ENCODE data around the gene THSD7A. TPM values are rescaled to one million over a fixed set of nuclear protein-coding genes. Genes with fewer than 3 reads are reported as not detected.

The THSD7A gene
- total and polyA plus RNA-seq, 10 of the 15 experiments (the other 5 are each of a cell fraction or from before 2014, with no cell fraction given) = 0.03 to 0.09 (median 0.03) TPM; not detected in 7

DNA sequence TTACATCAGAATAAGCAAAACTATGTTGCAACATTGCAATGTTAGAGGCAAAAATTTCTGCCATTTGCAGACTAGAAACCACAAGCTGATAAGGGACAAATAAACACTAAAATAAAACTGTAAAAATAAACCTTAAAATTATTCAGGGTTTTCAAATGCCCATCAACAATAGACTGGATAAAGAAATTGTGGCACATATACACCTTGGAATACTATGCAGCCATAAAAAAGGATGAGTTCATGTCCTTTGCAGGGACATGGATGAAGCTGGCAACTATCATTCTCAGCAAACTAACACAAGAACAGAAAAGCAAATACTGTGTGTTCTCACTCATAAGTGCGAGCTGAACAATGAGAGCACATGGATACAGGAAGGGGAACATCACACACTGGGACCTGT, 473.4 kb downstream of the THSD7A start:
- ChIA-PET POLR2A (no interaction called here), SMC1A (ENCODE audit: uncharacterized antibody, unreplicated experiment) (interaction anchor here (0.6 kb wide), 1 partner anchor 836 kb away, joined by 3 read pairs; no protein-coding TSS in a partner anchor), RAD21 (ENCODE audit: unreplicated experiment) (no interaction called here), CTCF (no interaction called here)
- Histone ChIP-seq H3K27me3 (replicated peaks in 1 of 2; ENCODE audit: control insufficient read depth in 2 of 2, insufficient read depth in 2 of 2, low read length in 1 of 2) (no peaks in the 10 kb centered on the region), H3K79me2 (ENCODE audit: control insufficient read depth, insufficient read depth, low read length) (no peaks in the 10 kb centered on the region), H2AFZ (ENCODE audit: control insufficient read depth, low read depth, low read length) (no peak overlapping the region), H3K9me3 (replicated peaks; ENCODE audit: control insufficient read depth, insufficient read depth, low read length) (no peaks in the 10 kb centered on the region), H3K36me3 (ENCODE audit: control insufficient read depth in 2 of 2, insufficient read depth in 2 of 2, low read length in 1 of 2) (no peaks in the 10 kb centered on the region), H3K4me2 (ENCODE audit: control insufficient read depth, insufficient read depth) (no peak overlapping the region), H3K27ac (ENCODE audit: control insufficient read depth, insufficient read depth) (no peak overlapping the region), H3K4me3 (no peak overlapping the region), H3K9ac (ENCODE audit: control insufficient read depth, insufficient read depth, low read length) (no peak overlapping the region), H4K20me1 (ENCODE audit: control insufficient read depth, insufficient read depth) (no peaks in the 10 kb centered on the region), H3K4me1 (ENCODE audit: control insufficient read depth, insufficient read depth, low read length) (no peaks in the 10 kb centered on the region)
- intact Hi-C loops (cut with micrococcal nuclease; ENCODE audit: unreplicated experiment) (no loop called here), in situ Hi-C loops (cut with MboI) (no loop called here)
- DNase-seq (ENCODE audit: low read depth, low spot score) (no peak), ATAC-seq (no peak), FAIRE-seq (no peak)
- TF ChIP-seq, protein P1, sequence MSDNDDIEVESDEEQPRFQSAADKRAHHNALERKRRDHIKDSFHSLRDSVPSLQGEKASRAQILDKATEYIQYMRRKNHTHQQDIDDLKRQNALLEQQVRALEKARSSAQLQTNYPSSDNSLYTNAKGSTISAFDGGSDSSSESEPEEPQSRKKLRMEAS (IDR thresholded peaks at IDR 0.05; ENCODE audit: low read depth, low read length) = no peak
- TF ChIP-seq NFIC (IDR thresholded peaks at IDR 0.05; ENCODE audit: low read depth, low read length) = no peak
- TF ChIP-seq NBN (IDR thresholded peaks at IDR 0.05) = no peak
- no peak for TF ChIP-seq PML (IDR thresholded peaks at IDR 0.05; ENCODE audit: low read length)
- TF ChIP-seq FOXK2 (IDR thresholded peaks at IDR 0.05) = no peak
- 50% methylated on average over 1 of the region's 1 CpG for WGBS (ENCODE audit: insufficient coverage, insufficient replicate concordance, low lambda C conversion rate, missing lambda C conversion rate)
- no TSS peak for BruUV-seq (replicated peaks)

DNA sequence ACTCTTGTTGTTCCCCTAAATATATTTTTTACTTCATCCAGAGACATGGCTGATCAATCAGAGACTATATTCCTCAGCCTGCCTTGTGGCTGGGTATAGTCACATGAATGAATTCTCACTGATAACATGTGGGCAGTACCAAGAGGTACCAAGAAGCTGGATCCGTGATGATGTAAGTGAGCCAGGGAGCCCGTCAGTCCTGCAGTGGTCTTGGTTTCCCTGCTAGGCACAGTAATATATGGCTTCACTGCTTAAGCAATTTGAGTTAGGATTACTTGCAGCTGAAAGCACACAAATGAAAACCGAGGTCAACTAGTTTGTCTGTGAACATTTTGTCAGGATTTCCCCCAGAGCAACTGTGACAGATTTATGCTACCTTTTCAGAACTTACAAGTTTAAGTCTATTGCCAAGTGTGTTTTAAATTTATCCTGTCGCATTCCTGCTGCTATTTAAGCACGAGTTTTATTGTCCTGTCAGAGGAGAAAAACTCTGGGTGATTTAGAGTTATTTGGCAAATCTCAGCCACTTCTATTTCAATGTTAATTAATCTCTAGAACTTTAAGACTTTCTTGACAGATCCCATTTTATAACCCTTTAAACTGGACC, 476.5 kb downstream of the THSD7A start:
- RAD21 ChIA-PET (ENCODE audit: unreplicated experiment) = no interaction called here
- Histone ChIP-seq H3K9ac (ENCODE audit: control insufficient read depth, insufficient read depth, low read length) (no peak overlapping the region), H3K4me2 (ENCODE audit: control insufficient read depth, insufficient read depth) (no peak overlapping the region), H3K9me3 (replicated peaks; ENCODE audit: control insufficient read depth, insufficient read depth, low read length) (no peaks in the 10 kb centered on the region), H3K27me3 (replicated peaks in 1 of 2; ENCODE audit: control insufficient read depth in 2 of 2, insufficient read depth in 2 of 2, low read length in 1 of 2) (peaks cover 0 to 3% of the 10 kb centered on the region in 2 experiments; a peak in 1 of 4 replicates), H3K36me3 (ENCODE audit: control insufficient read depth in 2 of 2, insufficient read depth in 2 of 2, low read length in 1 of 2) (no peaks in the 10 kb centered on the region), H2AFZ (ENCODE audit: control insufficient read depth, low read depth, low read length) (no peak overlapping the region), H3K27ac (ENCODE audit: control insufficient read depth, insufficient read depth) (no peak overlapping the region), H3K4me1 (ENCODE audit: control insufficient read depth, insufficient read depth, low read length) (no peaks in the 10 kb centered on the region), H4K20me1 (ENCODE audit: control insufficient read depth, insufficient read depth) (no peaks in the 10 kb centered on the region), H3K79me2 (ENCODE audit: control insufficient read depth, insufficient read depth, low read length) (no peaks in the 10 kb centered on the region), H3K4me3 (no peak overlapping the region)
- no peak for ATAC-seq
- CTCF ChIA-PET = interaction anchor here (1.4 to 2.2 kb wide), 2 partner anchors 10 to 12 kb away, joined by 3 to 12 read pairs; no protein-coding TSS in a partner anchor
- intact Hi-C loops (cut with micrococcal nuclease; ENCODE audit: unreplicated experiment) = no loop called here
- POLR2A ChIA-PET = no interaction called here
- FAIRE-seq = no peak
- DNase-seq (ENCODE audit: low read depth, low spot score) = no peak
- TF ChIP-seq, protein P2, sequence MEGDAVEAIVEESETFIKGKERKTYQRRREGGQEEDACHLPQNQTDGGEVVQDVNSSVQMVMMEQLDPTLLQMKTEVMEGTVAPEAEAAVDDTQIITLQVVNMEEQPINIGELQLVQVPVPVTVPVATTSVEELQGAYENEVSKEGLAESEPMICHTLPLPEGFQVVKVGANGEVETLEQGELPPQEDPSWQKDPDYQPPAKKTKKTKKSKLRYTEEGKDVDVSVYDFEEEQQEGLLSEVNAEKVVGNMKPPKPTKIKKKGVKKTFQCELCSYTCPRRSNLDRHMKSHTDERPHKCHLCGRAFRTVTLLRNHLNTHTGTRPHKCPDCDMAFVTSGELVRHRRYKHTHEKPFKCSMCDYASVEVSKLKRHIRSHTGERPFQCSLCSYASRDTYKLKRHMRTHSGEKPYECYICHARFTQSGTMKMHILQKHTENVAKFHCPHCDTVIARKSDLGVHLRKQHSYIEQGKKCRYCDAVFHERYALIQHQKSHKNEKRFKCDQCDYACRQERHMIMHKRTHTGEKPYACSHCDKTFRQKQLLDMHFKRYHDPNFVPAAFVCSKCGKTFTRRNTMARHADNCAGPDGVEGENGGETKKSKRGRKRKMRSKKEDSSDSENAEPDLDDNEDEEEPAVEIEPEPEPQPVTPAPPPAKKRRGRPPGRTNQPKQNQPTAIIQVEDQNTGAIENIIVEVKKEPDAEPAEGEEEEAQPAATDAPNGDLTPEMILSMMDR (IDR thresholded peaks at IDR 0.05 in 2 of 3, conservative IDR thresholded peaks at IDR 0.05 in 1 of 3; ENCODE audit: control insufficient read depth in 2 of 3, extremely low read depth in 1 of 3, insufficient read depth in 1 of 3, low read depth in 3 of 3, low read length in 3 of 3) = no peak
- TF ChIP-seq, protein P3, sequence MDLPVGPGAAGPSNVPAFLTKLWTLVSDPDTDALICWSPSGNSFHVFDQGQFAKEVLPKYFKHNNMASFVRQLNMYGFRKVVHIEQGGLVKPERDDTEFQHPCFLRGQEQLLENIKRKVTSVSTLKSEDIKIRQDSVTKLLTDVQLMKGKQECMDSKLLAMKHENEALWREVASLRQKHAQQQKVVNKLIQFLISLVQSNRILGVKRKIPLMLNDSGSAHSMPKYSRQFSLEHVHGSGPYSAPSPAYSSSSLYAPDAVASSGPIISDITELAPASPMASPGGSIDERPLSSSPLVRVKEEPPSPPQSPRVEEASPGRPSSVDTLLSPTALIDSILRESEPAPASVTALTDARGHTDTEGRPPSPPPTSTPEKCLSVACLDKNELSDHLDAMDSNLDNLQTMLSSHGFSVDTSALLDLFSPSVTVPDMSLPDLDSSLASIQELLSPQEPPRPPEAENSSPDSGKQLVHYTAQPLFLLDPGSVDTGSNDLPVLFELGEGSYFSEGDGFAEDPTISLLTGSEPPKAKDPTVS (IDR thresholded peaks at IDR 0.05; ENCODE audit: low read depth, low read length) = no peak
- TF ChIP-seq WRNIP1 (IDR thresholded peaks at IDR 0.05; ENCODE audit: borderline replicate concordance, low read depth, low read length) (no peak), NR2C2 (IDR thresholded peaks at IDR 0.05; ENCODE audit: borderline replicate concordance, control insufficient read depth, insufficient read length, low read depth) (no peak), MYB (IDR thresholded peaks at IDR 0.05; ENCODE audit: borderline replicate concordance, low read depth, low read length) (no peak), SMC3 (IDR thresholded peaks at IDR 0.05; ENCODE audit: borderline replicate concordance, low read length) (no peak), MYC (IDR thresholded peaks at IDR 0.05; ENCODE audit: insufficient read depth, insufficient read length, insufficient replicate concordance, low read length, severe bottlenecking) (no peak), NRF1 (conservative IDR thresholded peaks at IDR 0.05; ENCODE audit: low read depth, low read length) (no peak), RUNX3 (IDR thresholded peaks at IDR 0.05; ENCODE audit: low read length) (no peak), KDM1A (IDR thresholded peaks at IDR 0.05; ENCODE audit: borderline replicate concordance) (no peak)
- BruUV-seq (replicated peaks) = no TSS peak
- SMC1A ChIA-PET (ENCODE audit: uncharacterized antibody, unreplicated experiment) = interaction anchor here (1.3 kb wide), 1 partner anchor 10 kb away, joined by 5 read pairs; no protein-coding TSS in a partner anchor
- WGBS (ENCODE audit: insufficient coverage, insufficient replicate concordance, low lambda C conversion rate, missing lambda C conversion rate) = 14% methylated on average over 5 of the region's 5 CpGs
- in situ Hi-C loops (cut with MboI) = no loop called here
